CD4-positive, alpha-beta T cell (primary cell): ENCODE measurements around the gene ABCC11. TPM values are rescaled to one million over a fixed set of nuclear protein-coding genes. Genes with fewer than 3 reads are reported as not detected.

ENCODE experiments used
- ATAC-seq: fragments of 200-7000 bp; cut with Tn5 transposase; one replicate; pipeline ENCODE4 v1.10.0; 2022; ENCODE audit warnings: mild to moderate bottlenecking; ENCODE audit not compliant: poor library complexity
- CTCF ChIA-PET: fragments of 350-600 bp; sonication (Branson Sonifier 250); formaldehyde crosslinking; loops from one replicate; lab custom pipeline; 2021; ENCODE audit warnings: antibody characterized with exemption, inconsistent platforms; lab: Charles Lee
- POLR2A ChIA-PET: fragments of 350-600 bp; sonication (Branson Sonifier 250); formaldehyde crosslinking; loops from one replicate; lab custom pipeline; 2021; ENCODE audit warnings: antibody characterized with exemption, inconsistent platforms; lab: Charles Lee
- DNase-seq, 14 experiments: peaks; one replicate each; pipeline ENCODE4 v3.0.0-alpha.2; 2013 to 2020; ENCODE audit warnings: mixed read lengths in 2 of 14
- H3K27ac ChIP-seq, 2 donors: one replicate each; pipeline versions ENCODE4 v1.5.1 to v1.7.0; 2013; ENCODE audit warnings: low read length in 2 of 2, low read depth in 1 of 2, mild to moderate bottlenecking in 1 of 2
- H3K27me3 ChIP-seq, 2 experiments: 1 replicate in 1 of 2; 2 replicates in 1 of 2; pipeline versions ENCODE4 v1.6.1 to v1.7.0; 2013; ENCODE audit warnings: low read length in 2 of 2, control low read depth in 1 of 2, mild to moderate bottlenecking in 1 of 2, moderate library complexity in 1 of 2; ENCODE audit not compliant: insufficient read depth in 2 of 2, control insufficient read depth in 1 of 2
- H3K36me3 ChIP-seq: one replicate; pipeline ENCODE4 v1.6.1; 2013; ENCODE audit warnings: low read length, control low read depth; ENCODE audit not compliant: insufficient read depth
- H3K4me1 ChIP-seq: one replicate; pipeline ENCODE4 v1.6.1; 2013; ENCODE audit warnings: low read length, control low read depth; ENCODE audit not compliant: insufficient read depth
- H3K4me3 ChIP-seq: one replicate; pipeline ENCODE4 v1.5.1; 2013; ENCODE audit warnings: mild to moderate bottlenecking, low read length, moderate library complexity
- H3K9me3 ChIP-seq, 2 experiments: 1 replicate in 1 of 2; 2 replicates in 1 of 2; pipeline versions ENCODE4 v1.6.1 to v1.7.0; 2013; ENCODE audit warnings: low read length in 2 of 2, mild to moderate bottlenecking in 2 of 2, control low read depth in 1 of 2, moderate library complexity in 1 of 2; ENCODE audit not compliant: control insufficient read depth in 1 of 2, insufficient read depth in 1 of 2
- H3K27ac Mint-ChIP-seq: one replicate; pipeline ENCODE4 v1.8.0; 2020; ENCODE audit warnings: mixed read lengths
- H3K27me3 Mint-ChIP-seq: one replicate; pipeline ENCODE4 v1.8.0; 2021; ENCODE audit warnings: mixed read lengths
- H3K36me3 Mint-ChIP-seq: one replicate; pipeline ENCODE4 v1.8.0; 2021; ENCODE audit warnings: low read depth, mixed read lengths
- H3K4me1 Mint-ChIP-seq: one replicate; pipeline ENCODE4 v1.8.0; 2021; ENCODE audit warnings: low read depth, mixed read lengths
- H3K4me3 Mint-ChIP-seq: one replicate; pipeline ENCODE4 v1.8.0; 2020; ENCODE audit warnings: mild to moderate bottlenecking, mixed read lengths
- H3K9me3 Mint-ChIP-seq: one replicate; pipeline ENCODE4 v1.8.0; 2020; ENCODE audit warnings: mixed read lengths
- CTCF ChIP-seq: fragments of 200-600 bp; IDR thresholded peaks from one replicate; pipeline ENCODE4 v1.8.0; 2022; ENCODE audit warnings: antibody characterized with exemption, mild to moderate bottlenecking
- intact Hi-C, 2 experiments: fragments of 100-400 bp; cut with DNase I in 1 of 2; cut with micrococcal nuclease in 1 of 2; formaldehyde crosslinking; loops; one replicate each; pipeline versions ENCODE4 v1.15.1 to v1.9.0; 2023 to 2025; cut with DNase I, micrococcal nuclease
- total RNA-seq, 174 experiments: library from RNA in 2 of 174; stranded (reverse) in 2 of 174; gene quantifications; one replicate each; pipeline ENCODE4 v1.2.3 and lab custom pipeline; 2021 to 2026

ABCC11 gene
- total RNA-seq, 2 experiments from 2014 or later = 0.08 TPM; not detected in 1

- Histone ChIP-seq H3K9me3 (no peaks in the 10 kb centered on the region), H3K27me3 (no peaks in the 10 kb centered on the region), H3K27ac (no peak overlapping the region), H3K4me1 (no peaks in the 10 kb centered on the region), H3K4me3 (no peak overlapping the region), H3K36me3 (peaks cover 52% of the 10 kb centered on the region)
- CTCF ChIA-PET = no interaction called here
- ATAC-seq (no peak), DNase-seq (no peak)
- no peak overlapping the region for H3K27ac Mint-ChIP-seq
- POLR2A ChIA-PET = no interaction called here
- H3K36me3 Mint-ChIP-seq = peaks cover 85% of the 10 kb centered on the region
- H3K4me3 Mint-ChIP-seq = no peak overlapping the region
- H3K4me1 Mint-ChIP-seq = peaks cover 7% of the 10 kb centered on the region
- intact Hi-C loops = no loop called here
- H3K9me3 Mint-ChIP-seq = no peaks in the 10 kb centered on the region
- no peaks in the 10 kb centered on the region for H3K27me3 Mint-ChIP-seq
- no peak for TF ChIP-seq CTCF
These were observed 24.4 kb upstream of the ABCC11 start for GRCh38 chr16:48271728-48272127.

- peaks cover 84% of the 10 kb centered on the region for H3K36me3 Mint-ChIP-seq
- Histone ChIP-seq H3K27ac (no peak overlapping the region), H3K36me3 (peaks cover 58% of the 10 kb centered on the region), H3K4me1 (no peaks in the 10 kb centered on the region), H3K4me3 (no peak overlapping the region), H3K9me3 (no peaks in the 10 kb centered on the region), H3K27me3 (no peaks in the 10 kb centered on the region)
- no peak for TF ChIP-seq CTCF
- H3K4me1 Mint-ChIP-seq = peaks cover 7% of the 10 kb centered on the region
- ChIA-PET CTCF (no interaction called here), POLR2A (no interaction called here)
- no peak overlapping the region for H3K4me3 Mint-ChIP-seq
- intact Hi-C loops = no loop called here
- DNase-seq (no peak), ATAC-seq (no peak)
- no peaks in the 10 kb centered on the region for H3K9me3 Mint-ChIP-seq
- no peaks in the 10 kb centered on the region for H3K27me3 Mint-ChIP-seq
- no peak overlapping the region for H3K27ac Mint-ChIP-seq
These were observed 21.7 kb upstream of the ABCC11 start for GRCh38 chr16:48269011-48269410.

- H3K36me3 ChIP-seq = peaks cover 70% of the 10 kb centered on the region
- peaks cover 11% of the 10 kb centered on the region for H3K4me1 Mint-ChIP-seq
- no peaks in the 10 kb centered on the region for H3K4me1 ChIP-seq
- intact Hi-C loops = no loop called here
- no peak for ATAC-seq
- no peak for TF ChIP-seq CTCF
- no peak for DNase-seq
- H3K27ac ChIP-seq = no peak overlapping the region
- H3K36me3 Mint-ChIP-seq = peaks cover 92% of the 10 kb centered on the region
- ChIA-PET POLR2A (interaction anchor here (0.6 kb wide), 2 partner anchors 17 to 329 kb away, joined by 3 read pairs; no protein-coding TSS in a partner anchor), CTCF (interaction anchor here (0.9 kb wide), 1 partner anchor 10 kb away, joined by 3 read pairs; no protein-coding TSS in a partner anchor)
- no peaks in the 10 kb centered on the region for H3K9me3 Mint-ChIP-seq
- H3K27me3 ChIP-seq = no peaks in the 10 kb centered on the region
- no peaks in the 10 kb centered on the region for H3K27me3 Mint-ChIP-seq
- no peak overlapping the region for H3K27ac Mint-ChIP-seq
- no peak overlapping the region for H3K4me3 ChIP-seq
- peaks cover 0 to 3% of the 10 kb centered on the region in 2 experiments for H3K9me3 ChIP-seq
- no peak overlapping the region for H3K4me3 Mint-ChIP-seq
These were observed 15.3 kb upstream of the ABCC11 start for GRCh38 chr16:48262631-48263030.
